NT2/D1 (cell line): ENCODE results near the gene TBC1D5.

Experiments
- SUZ12 ChIP-seq: IDR thresholded peaks from 2 replicates; pipeline ENCODE4 v1.6.1; 2011; ENCODE audit not compliant: insufficient read length, insufficient read depth; ENCODE audit errors: extremely low read depth
- ZNF274 ChIP-seq: IDR thresholded peaks from 2 replicates; pipeline ENCODE4 v1.6.1; 2011; ENCODE audit warnings: mild to moderate bottlenecking, low read depth, low read length

DNA sequence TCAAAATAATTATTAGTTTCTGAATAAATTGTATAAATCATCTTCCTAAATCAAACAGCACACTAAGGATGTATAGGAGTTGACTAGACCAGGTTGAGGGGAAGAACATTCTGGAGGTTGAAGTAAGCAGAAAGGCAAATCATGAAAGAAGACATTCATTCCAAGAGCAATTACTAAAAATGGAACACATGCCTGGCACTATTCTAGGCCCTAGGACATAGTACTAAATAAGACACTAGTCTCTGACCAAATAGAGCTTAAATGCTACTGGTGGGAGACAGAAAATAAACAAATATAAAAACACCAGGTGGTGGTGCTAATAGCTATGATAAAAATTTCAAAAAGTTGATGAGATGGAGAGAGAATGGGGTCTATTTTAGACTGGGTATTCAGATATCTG, 190.1 kb downstream of the TBC1D5 start:
- TF ChIP-seq ZNF274 (no peak), SUZ12 (no peak)
